K562 (cell line): ENCODE results near the gene TRIM14. TPM values are rescaled to one million over a fixed set of nuclear protein-coding genes. Genes with fewer than 3 reads are reported as not detected.

ENCODE experiments used
- ATAC-seq: fragments of 200-7000 bp; cut with Tn5 transposase; 3 replicates; pipeline ENCODE4 v1.9.1; 2020; ENCODE audit warnings: moderate library complexity
- BruUV-seq: library from RNA; stranded (reverse); fragments of 400-500 nt; replicated peaks from 2 replicates; lab custom pipeline; 2021; lab: Mats Ljungman, UMichigan
- CTCF ChIA-PET: fragments of 300-600 bp; formaldehyde crosslinking; extraction: SDS; loops from one replicate; lab custom pipeline; 2021; ENCODE audit warnings: low intra/inter-chr PET ratio; lab: Yijun Ruan, JAX
- POLR2A ChIA-PET: fragments of 300-600, 350-650 bp; sonication (Branson Sonifier 250); formaldehyde crosslinking; extraction: SDS; loops from one replicate; lab custom pipeline; 2021; ENCODE audit warnings: antibody characterized with exemption, inconsistent platforms; lab: Yijun Ruan, JAX
- DNase-seq, 4 experiments: peaks; one replicate each; pipeline versions ENCODE4 v3.0.0 to v3.0.0-alpha.2; 2011 to 2018; ENCODE audit warnings: low spot score in 3 of 4, mixed read lengths in 3 of 4; ENCODE audit errors: extremely low read depth in 1 of 4
- FAIRE-seq: peaks from 2 replicates; lab custom pipeline; 2011; peaks lifted over from hg19 to GRCh38; lab: Jason Lieb, UNC
- H2AFZ ChIP-seq: 2 replicates; pipeline ENCODE4 v1.6.0; 2011; ENCODE audit warnings: low read depth, low read length, control low read depth, inconsistent platforms
- H3K27ac ChIP-seq: fragments of 200-600 bp; 3 replicates; pipeline ENCODE4 v1.8.0; 2011; ENCODE audit warnings: low read depth, mild to moderate bottlenecking, control low read depth, inconsistent platforms, low read length, moderate library complexity, mixed read lengths; ENCODE audit errors: extremely low read depth
- H3K27me3 ChIP-seq, 2 experiments: fragments of 300-600 bp in 1 of 2; 2 replicates in 1 of 2; 3 replicates in 1 of 2; pipeline versions ENCODE4 v1.6.0 to v1.8.0; 2011; ENCODE audit warnings: inconsistent platforms in 2 of 2, low read length in 2 of 2, mild to moderate bottlenecking in 1 of 2, mixed read lengths in 1 of 2, moderate library complexity in 1 of 2; ENCODE audit not compliant: control insufficient read depth in 2 of 2, insufficient read depth in 2 of 2
- H3K36me3 ChIP-seq: fragments of 300-600 bp; 3 replicates; pipeline ENCODE4 v1.8.0; 2011; ENCODE audit warnings: mild to moderate bottlenecking, low read length, inconsistent platforms; ENCODE audit not compliant: control insufficient read depth, insufficient read depth
- H3K4me1 ChIP-seq, 2 experiments: fragments of 200-600 bp in 1 of 2; replicated peaks in 1 of 2; 2 replicates in 1 of 2; 3 replicates in 1 of 2; pipeline versions ENCODE4 v1.5.1 to v1.8.0; 2011; ENCODE audit warnings: inconsistent platforms in 2 of 2, low read length in 2 of 2, mild to moderate bottlenecking in 1 of 2, mixed read lengths in 1 of 2, moderate library complexity in 1 of 2; ENCODE audit not compliant: control insufficient read depth in 2 of 2, insufficient read depth in 2 of 2
- H3K4me2 ChIP-seq: 2 replicates; pipeline ENCODE4 v1.6.1; 2011; ENCODE audit warnings: low read length, control low read depth, inconsistent platforms, mixed read lengths; ENCODE audit not compliant: insufficient read depth
- H3K4me3 ChIP-seq: fragments of 200-600 bp; sonication (generic), shearing (Covaris generic); 2 replicates; pipeline ENCODE4 v1.5.1; 2016; ENCODE audit warnings: control low read depth, inconsistent platforms
- H3K79me2 ChIP-seq: fragments of 200-600 bp; 3 replicates; pipeline ENCODE4 v1.8.0; 2011; ENCODE audit warnings: low read length, inconsistent platforms; ENCODE audit not compliant: control insufficient read depth, insufficient read depth
- H3K9ac ChIP-seq, 2 experiments: 2 replicates each; pipeline versions ENCODE4 v1.6.0 to v1.6.1; 2011; ENCODE audit warnings: low read depth in 2 of 2, low read length in 2 of 2, control low read depth in 1 of 2, inconsistent platforms in 1 of 2, mild to moderate bottlenecking in 1 of 2, mixed read lengths in 1 of 2; ENCODE audit not compliant: insufficient read depth in 1 of 2
- H3K9me1 ChIP-seq: one replicate; pipeline ENCODE4 v1.6.0; 2011; ENCODE audit warnings: inconsistent platforms, mild to moderate bottlenecking, low read length, moderate library complexity; ENCODE audit not compliant: control insufficient read depth, insufficient read depth
- H3K9me3 ChIP-seq: replicated peaks from 2 replicates; pipeline ENCODE4 v1.5.1; 2011; ENCODE audit warnings: low read depth, low read length, inconsistent platforms; ENCODE audit not compliant: control insufficient read depth, insufficient read depth
- H4K20me1 ChIP-seq: replicated peaks from 2 replicates; pipeline ENCODE4 v1.6.1; 2011; ENCODE audit warnings: low read length, inconsistent platforms, mixed read lengths; ENCODE audit not compliant: control insufficient read depth, insufficient read depth
- E2F8 ChIP-seq: fragments of 450-650 bp; IDR thresholded peaks from 2 replicates; pipeline ENCODE4 v1.7.1; 2018; ENCODE audit warnings: mild to moderate bottlenecking, low read depth; ENCODE audit not compliant: partially characterized antibody
- NFIC ChIP-seq: fragments of 450-650 bp; IDR thresholded peaks from 2 replicates; pipeline ENCODE4 v1.6.1; 2017; ENCODE audit warnings: mild to moderate bottlenecking, inconsistent platforms
- NRF1 ChIP-seq, 2 experiments: fragments of 450-650 bp; IDR thresholded peaks in 1 of 2; conservative IDR thresholded peaks in 1 of 2; 2 replicates each; pipeline ENCODE4 v1.6.1; 2014; ENCODE audit warnings: mild to moderate bottlenecking in 2 of 2
- ZC3H11A ChIP-seq: IDR thresholded peaks from 2 replicates; pipeline ENCODE4 v1.6.1; 2012; ENCODE audit warnings: low read depth, low read length, improper control_type of control experiment
- WGBS: fragments of 100-300 bp; shearing (Covaris generic); methylation state at CpG from one replicate; pipeline ENCODE4 v1.1.6; 2016; ENCODE audit warnings: low coverage, mixed read lengths; ENCODE audit not compliant: insufficient coverage; ENCODE audit errors: missing lambda C conversion rate; 5-methylcytosine and 5-hydroxymethylcytosine counted together
- in situ Hi-C: fragments of 300-500 bp; cut with MboI; formaldehyde crosslinking; loops from 4 replicates; pipeline ENCODE4 v1.15.0; 2018; ENCODE audit warnings: inconsistent platforms, mixed read lengths
- intact Hi-C: fragments of 100-400 bp; cut with micrococcal nuclease; formaldehyde crosslinking; loops from 2 replicates; pipeline ENCODE4 v1.14.2; 2022
- polyA plus RNA-seq, 8 experiments: library from polyadenylated mRNA; depleted of rRNA in 4 of 8; stranded (reverse) in 5 of 8; unstranded in 3 of 8; fragments of >200 nt; fragmentation: Nextera tagmentation in 2 of 8; fragmentation: Illumina TruSeq in 1 of 8; extraction: Ambion mirVana in 2 of 8; extraction: Trizol in 1 of 8; gene quantifications; 2 replicates each; pipeline versions ENCODE4 v1.2.1 to v1.2.3, GENCODE V29; 2011 to 2014; ENCODE audit warnings: inconsistent platforms in 1 of 8, missing spikeins in 1 of 8
- total RNA-seq, 7 experiments: library from RNA; depleted of rRNA in 6 of 7; stranded (reverse); fragments of >200 nt in 6 of 7; fragmentation: Illumina TruSeq in 2 of 7; extraction: Trizol in 2 of 7; gene quantifications; 2 replicates each; pipeline versions ENCODE4 v1.2.1 to v1.2.3, GENCODE V29; 2011 to 2021; ENCODE audit warnings: low replicate concordance in 1 of 7

The TRIM14 gene
- total and polyA plus RNA-seq, 9 of the 15 experiments (the other 6 are each of a cell fraction or from before 2014, with no cell fraction given): 7.6 to 41.0 (median 17.9) TPM

GRCh38 chr9:98147582-98147981 lies 28.6 kb upstream of the TRIM14 start:
- H3K36me3 ChIP-seq: peaks cover 24% of the 10 kb centered on the region; the same call in 2 of the 3 replicates
- FAIRE-seq (no peak), ATAC-seq (no peak), DNase-seq (no peak)
- H3K9me1 ChIP-seq: peaks cover 4% of the 10 kb centered on the region
- ChIA-PET CTCF (no interaction called here), POLR2A (no interaction called here)
- TF ChIP-seq NRF1 (conservative IDR thresholded peaks at IDR 0.05 in 1 of 2, IDR thresholded peaks at IDR 0.05 in 1 of 2) (no peak), NFIC (no peak), ZC3H11A (no peak), E2F8 (no peak)
- no peaks in the 10 kb centered on the region for H3K9me3 ChIP-seq
- no peak overlapping the region for H3K4me3 ChIP-seq
- in situ Hi-C loops: no loop called here
- H3K9ac ChIP-seq: no peak overlapping the region
- H3K4me1 ChIP-seq: peaks cover 2 to 4% of the 10 kb centered on the region in 2 experiments; a peak in 2 of 5 replicates
- H4K20me1 ChIP-seq: no peaks in the 10 kb centered on the region
- WGBS: 60% methylated on average over 2 of the region's 2 CpGs
- H2AFZ ChIP-seq: no peak overlapping the region
- H3K79me2 ChIP-seq: no peaks in the 10 kb centered on the region
- H3K27me3 ChIP-seq: no peaks in the 10 kb centered on the region
- intact Hi-C loops: no loop called here
- H3K4me2 ChIP-seq: no peak overlapping the region
- BruUV-seq: no TSS peak
- H3K27ac ChIP-seq: no peak overlapping the region
